SU-DHL-6 (cell line): ENCODE data around the gene KCNN3.

Source experiments
- H2AFZ ChIP-seq: fragments of 200-600 bp; sonication (generic); 2 replicates; pipeline ENCODE4 v1.6.1; 2014; ENCODE audit warnings: low read depth, mild to moderate bottlenecking, moderate library complexity, mixed read lengths, antibody characterized with exemption, low read length; ENCODE audit not compliant: severe bottlenecking
- H3F3A ChIP-seq: fragments of 200-600 bp; shearing (Covaris generic); 2 replicates; pipeline ENCODE4 v1.6.0; 2016; ENCODE audit warnings: antibody characterized with exemption, mild to moderate bottlenecking; ENCODE audit not compliant: insufficient read depth
- H3K27ac ChIP-seq: fragments of 200-600 bp; sonication (generic); 2 replicates; pipeline ENCODE4 v1.5.1; 2016; ENCODE audit warnings: low read depth, mild to moderate bottlenecking, low read length, moderate library complexity, mixed read lengths
- H3K27me3 ChIP-seq: fragments of 200-600 bp; sonication (generic), shearing (Covaris generic); 2 replicates; pipeline ENCODE4 v1.6.0; 2014; ENCODE audit warnings: mild to moderate bottlenecking, low read length
- H3K36me3 ChIP-seq: fragments of 200-600 bp; sonication (generic); 2 replicates; pipeline ENCODE4 v1.6.1; 2014; ENCODE audit warnings: mild to moderate bottlenecking, low read length, mixed read lengths
- H3K4me2 ChIP-seq: fragments of 300-600, 200-600 bp; shearing (Covaris generic), sonication (generic); 2 replicates; pipeline ENCODE4 v1.6.0; 2014; ENCODE audit warnings: low read length, low read depth, mild to moderate bottlenecking; ENCODE audit not compliant: poor library complexity, severe bottlenecking
- H3K4me3 ChIP-seq: fragments of 200-600 bp; sonication (generic); 2 replicates; pipeline ENCODE4 v1.5.1; 2014; ENCODE audit warnings: antibody characterized with exemption, low read length, mild to moderate bottlenecking, mixed read lengths; ENCODE audit not compliant: insufficient read depth, poor library complexity, severe bottlenecking
- H3K79me2 ChIP-seq: fragments of 200-600 bp; sonication (generic); 2 replicates; pipeline ENCODE4 v1.6.1; 2014; ENCODE audit warnings: mild to moderate bottlenecking, low read length, moderate library complexity; ENCODE audit not compliant: insufficient read depth
- H3K9ac ChIP-seq: fragments of 200-600 bp; sonication (generic); 2 replicates; pipeline ENCODE4 v1.7.0; 2014; ENCODE audit warnings: mild to moderate bottlenecking, low read length
- H3K9me2 ChIP-seq: fragments of 200-600 bp; sonication (generic); replicated peaks from 2 replicates; pipeline ENCODE4 v1.6.1; 2014; ENCODE audit warnings: low read length; ENCODE audit not compliant: insufficient read depth
- H3K9me3 ChIP-seq: fragments of 200-600 bp; sonication (generic); 2 replicates; pipeline ENCODE4 v1.6.1; 2014; ENCODE audit warnings: low read length, mixed read lengths; ENCODE audit not compliant: insufficient read depth
- H4K20me1 ChIP-seq: fragments of 200-600 bp; sonication (generic); 2 replicates; pipeline ENCODE4 v1.6.1; 2014; ENCODE audit warnings: low read depth, mild to moderate bottlenecking, antibody characterized with exemption, low read length, moderate library complexity, mixed read lengths
- CTCF ChIP-seq: fragments of 200-600 bp; sonication (generic); IDR thresholded peaks from one replicate; pipeline ENCODE4 v1.5.1; 2017; ENCODE audit warnings: antibody characterized with exemption, mild to moderate bottlenecking, low read length, moderate library complexity; ENCODE audit not compliant: insufficient read depth, poor library complexity, severe bottlenecking
- EZH2phosphoT487 ChIP-seq: fragments of 200-600 bp; sonication (generic), shearing (Covaris generic); conservative IDR thresholded peaks from 2 replicates; pipeline ENCODE4 v1.6.1; 2018; ENCODE audit warnings: mild to moderate bottlenecking, antibody characterized with exemption, low read length, moderate library complexity, mixed read lengths

The KCNN3 gene

DNA sequence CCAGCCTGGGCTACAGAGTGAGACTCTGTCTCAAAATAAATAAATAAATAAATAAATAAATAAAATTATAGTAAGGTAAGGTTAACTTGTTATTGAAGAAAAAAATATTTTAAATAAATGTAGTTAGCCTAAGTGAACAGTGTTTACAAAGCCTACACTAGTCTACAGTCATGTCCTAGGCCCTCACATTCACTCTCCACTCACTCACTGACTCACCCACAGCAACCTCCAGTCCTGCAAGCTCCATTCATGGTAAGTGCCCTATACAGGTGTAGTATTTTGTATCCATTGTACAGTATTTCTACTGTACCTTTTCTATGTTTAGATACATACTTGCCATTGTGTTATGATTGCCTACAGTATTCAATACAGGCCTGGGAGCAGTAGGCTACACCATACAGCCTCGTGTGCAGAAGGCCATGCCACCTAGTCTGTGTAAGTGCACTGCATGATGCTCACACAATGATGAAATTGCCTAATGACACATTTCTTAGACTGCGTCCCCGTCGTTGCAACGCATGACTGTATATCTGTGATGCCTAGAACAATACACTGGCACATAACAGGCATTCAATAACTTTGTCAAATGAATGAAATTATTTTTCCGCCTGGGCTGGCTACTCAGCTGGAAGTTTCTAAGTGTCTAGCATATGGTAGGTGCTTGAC, 14.8 kb downstream of the KCNN3 start:
- TF ChIP-seq CTCF: no peak
- TF ChIP-seq EZH2phosphoT487: no peak
- Histone ChIP-seq H3K9me3 (no peaks in the 10 kb centered on the region), H2AFZ (no peak overlapping the region), H3K4me2 (no peak overlapping the region), H3K36me3 (no peaks in the 10 kb centered on the region), H3K9ac (no peak overlapping the region), H3K9me2 (no peaks in the 10 kb centered on the region), H3K4me3 (no peak overlapping the region), H3K79me2 (no peaks in the 10 kb centered on the region), H3K27me3 (no peaks in the 10 kb centered on the region), H3K27ac (no peak overlapping the region), H3F3A (peaks cover 6% of the 10 kb centered on the region), H4K20me1 (no peaks in the 10 kb centered on the region)

- H3K36me3 ChIP-seq: no peaks in the 10 kb centered on the region
- H3K79me2 ChIP-seq: no peaks in the 10 kb centered on the region
Observed at GRCh38 chr1:154852845-154853244, 17.2 kb downstream of the KCNN3 start.

GRCh38 chr1:154851392-154852177, 18.5 kb downstream of the KCNN3 start:
- Histone ChIP-seq H3K4me2 (no peak overlapping the region), H3K36me3 (no peaks in the 10 kb centered on the region), H3K27ac (no peak overlapping the region), H4K20me1 (no peaks in the 10 kb centered on the region), H3F3A (no peaks in the 10 kb centered on the region), H3K9me2 (no peaks in the 10 kb centered on the region), H3K79me2 (no peaks in the 10 kb centered on the region), H3K4me3 (no peak overlapping the region), H3K9me3 (no peaks in the 10 kb centered on the region), H3K27me3 (no peaks in the 10 kb centered on the region), H2AFZ (no peak overlapping the region), H3K9ac (no peak overlapping the region)
- TF ChIP-seq EZH2phosphoT487 (no peak), CTCF (no peak)

More at GRCh38 chr1:154852845-154853244, 17.2 kb downstream of the KCNN3 start:
- H3K9me2 ChIP-seq: no peaks in the 10 kb centered on the region
- no peaks in the 10 kb centered on the region for H3F3A ChIP-seq
- no peak overlapping the region for H2AFZ ChIP-seq
- H3K27ac ChIP-seq: no peak overlapping the region
- no peak overlapping the region for H3K4me3 ChIP-seq
- no peaks in the 10 kb centered on the region for H4K20me1 ChIP-seq
- H3K9me3 ChIP-seq: no peaks in the 10 kb centered on the region
- no peaks in the 10 kb centered on the region for H3K27me3 ChIP-seq
- H3K4me2 ChIP-seq: no peak overlapping the region
- no peak overlapping the region for H3K9ac ChIP-seq
- TF ChIP-seq CTCF (no peak), EZH2phosphoT487 (no peak)
